AG04450 (cell line): ENCODE results near the gene ZGPAT. TPM values are rescaled to one million over a fixed set of nuclear protein-coding genes. Genes with fewer than 3 reads are reported as not detected.

ENCODE experiments used
- CTCF ChIA-PET: fragments of 300-600, 350-600 bp; formaldehyde crosslinking; extraction: SDS; loops from one replicate; lab custom pipeline; 2022; ENCODE audit warnings: antibody characterized with exemption, inconsistent platforms; lab: Charles Lee
- POLR2A ChIA-PET: fragments of 350-600 bp; formaldehyde crosslinking; extraction: SDS; loops from one replicate; lab custom pipeline; 2021; ENCODE audit warnings: antibody characterized with exemption, inconsistent platforms; lab: Yijun Ruan, JAX
- DNase-seq: peaks from one replicate; pipeline ENCODE4 v3.0.0-alpha.2; 2011; ENCODE audit warnings: low read depth, low spot score
- H3K27ac ChIP-seq: one replicate; pipeline ENCODE4 v1.5.1; 2012; ENCODE audit warnings: low read depth, low read length, control low read depth
- H3K27me3 ChIP-seq: one replicate; pipeline ENCODE4 v1.6.0; 2012; ENCODE audit warnings: low read length; ENCODE audit not compliant: control insufficient read depth, insufficient read depth
- H3K4me3 ChIP-seq: 2 replicates; pipeline ENCODE4 v1.5.1; 2011; ENCODE audit warnings: mild to moderate bottlenecking, low read depth, low read length, control low read depth
- H3K9me3 ChIP-seq: 2 replicates; pipeline ENCODE4 v1.5.1; 2012; ENCODE audit warnings: low read length; ENCODE audit not compliant: control insufficient read depth, insufficient read depth
- CTCF ChIP-seq: IDR thresholded peaks from 2 replicates; pipeline ENCODE4 v1.5.1; 2011; ENCODE audit warnings: low read depth, low read length, control low read depth, inconsistent platforms
- polyA plus RNA-seq: library from polyadenylated mRNA; depleted of rRNA; stranded (reverse); fragments of >200 nt; gene quantifications from 2 replicates; pipeline ENCODE4 v1.2.3, GENCODE V29; 2011

The ZGPAT gene
- polyA plus RNA-seq, 1 experiment = 8.7 TPM

DNA sequence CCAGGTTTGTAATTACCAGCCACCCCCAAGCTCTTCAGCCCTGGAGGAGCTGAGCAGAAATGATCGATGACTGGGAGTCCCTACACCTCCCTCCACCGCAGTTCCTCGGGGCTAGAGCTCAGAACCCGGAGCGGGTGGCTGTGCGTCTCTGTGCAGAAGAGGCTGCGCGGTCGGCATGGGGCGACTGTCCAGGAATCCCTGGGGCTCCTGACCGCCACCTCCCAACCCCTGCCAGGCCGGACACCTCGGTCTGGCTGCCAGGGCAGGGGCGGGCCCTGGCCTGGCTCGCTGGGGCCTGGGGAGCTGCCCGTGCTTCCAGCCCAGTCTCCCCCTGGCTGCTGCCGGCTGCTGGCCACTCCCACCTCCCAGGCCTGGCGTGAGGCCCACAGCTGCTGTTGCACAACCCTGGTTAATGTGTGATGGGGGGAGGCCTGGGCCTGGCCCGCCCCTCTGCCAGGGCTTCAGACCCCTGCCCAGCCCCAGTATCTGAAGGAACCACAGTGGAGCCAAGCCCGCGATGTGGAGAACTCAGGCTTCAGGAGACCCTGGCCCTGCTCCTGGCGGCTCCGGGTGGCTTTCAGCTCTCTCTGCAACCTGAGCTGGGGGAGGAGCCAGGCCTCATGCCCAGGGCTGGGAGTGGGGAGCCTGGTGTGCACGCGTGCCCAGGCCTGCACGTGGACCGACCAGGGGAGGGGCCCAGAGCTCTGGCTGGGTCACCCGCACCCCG lies 33.0 kb downstream of the ZGPAT start:
- peak; percentile 63 for DNase-seq
- H3K4me3 ChIP-seq = peak overlapping the region; percentile 74
- CTCF ChIA-PET = interaction anchor here (1.6 to 1.7 kb wide), 2 partner anchors 35 to 203 kb away, joined by 5 to 6 read pairs; partner anchors contain the start of gene PTK6
- H3K27me3 ChIP-seq = no peaks in the 10 kb centered on the region
- H3K27ac ChIP-seq = peak overlapping the region; percentile 61
- TF ChIP-seq CTCF = peak; percentile 33; the same call in 1 of the 2 replicates
- no peaks in the 10 kb centered on the region; the same call in 1 of the 2 replicates for H3K9me3 ChIP-seq
- POLR2A ChIA-PET = interaction anchor here (0.6 to 1.8 kb wide), 13 partner anchors 33 to 220 kb away, joined by 3 to 16 read pairs (median 4); partner anchors contain the start of genes ARFRP1, TNFRSF6B, TPD52L2 and ZGPAT

DNA sequence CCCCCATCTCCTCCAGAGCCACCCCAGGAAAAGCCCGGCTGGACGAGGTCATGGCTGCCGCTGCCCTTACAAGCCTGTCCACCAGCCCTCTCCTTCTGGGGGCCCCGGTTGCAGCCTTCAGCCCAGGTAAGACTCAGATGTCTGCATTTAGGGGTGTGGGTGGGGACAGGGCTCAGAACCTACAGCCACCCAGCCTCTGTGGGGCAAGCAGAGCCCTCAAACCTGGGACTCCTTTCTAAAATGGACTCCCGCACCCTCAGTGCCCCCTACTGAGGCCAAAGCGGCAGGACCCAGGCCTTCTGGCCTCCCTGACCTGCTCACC lies 33.5 kb downstream of the ZGPAT start:
- no peak for DNase-seq
- TF ChIP-seq CTCF = no peak
- H3K27ac ChIP-seq = peak overlapping the region; percentile 39
- ChIA-PET POLR2A (interaction anchor here (0.7 to 1.8 kb wide), 7 partner anchors 34 to 220 kb away, joined by 4 to 16 read pairs (median 5); partner anchors contain the start of genes ARFRP1, TPD52L2 and ZGPAT), CTCF (interaction anchor here (1.6 to 1.7 kb wide), 2 partner anchors 34 to 203 kb away, joined by 5 to 6 read pairs; partner anchors contain the start of gene PTK6)
- peak overlapping the region; percentile 74 for H3K4me3 ChIP-seq
- no peaks in the 10 kb centered on the region; the same call in 1 of the 2 replicates for H3K9me3 ChIP-seq
- H3K27me3 ChIP-seq = no peaks in the 10 kb centered on the region

GRCh38 chr20:63741676-63742380 lies 34.0 kb downstream of the ZGPAT start:
- DNase-seq = no peak
- Histone ChIP-seq H3K27me3 (no peaks in the 10 kb centered on the region), H3K27ac (peak overlapping the region; percentile 39), H3K4me3 (peak overlapping the region; percentile 74), H3K9me3 (no peaks in the 10 kb centered on the region; the same call in 1 of the 2 replicates)
- CTCF ChIA-PET = interaction anchor here (1.6 to 1.7 kb wide), 2 partner anchors 34 to 204 kb away, joined by 5 to 6 read pairs; partner anchors contain the start of gene PTK6
- POLR2A ChIA-PET = interaction anchor here (0.9 to 1.8 kb wide), 6 partner anchors 33 to 221 kb away, joined by 4 to 16 read pairs (median 6); partner anchors contain the start of genes ARFRP1, TPD52L2 and ZGPAT
- no peak for TF ChIP-seq CTCF

- DNase-seq = no peak
- Histone ChIP-seq H3K27me3 (no peaks in the 10 kb centered on the region), H3K9me3 (no peaks in the 10 kb centered on the region; the same call in 1 of the 2 replicates), H3K27ac (no peak overlapping the region), H3K4me3 (no peak overlapping the region)
- ChIA-PET CTCF (interaction anchor here (1.7 kb wide), 1 partner anchor 205 kb away, joined by 6 read pairs; the partner anchor contains the start of gene PTK6), POLR2A (no interaction called here)
- no peak for TF ChIP-seq CTCF
These were observed 34.7 kb downstream of the ZGPAT start for GRCh38 chr20:63742381-63743024.
